Measurements from ENCODE around the gene NTRK2. TPM values are rescaled to one million over a fixed set of nuclear protein-coding genes. Genes with fewer than 3 reads are reported as not detected.

NTRK2 gene
- total RNA-seq, 1 donor from 2014 or later = 3.8 TPM

- no peak for DNase-seq
- Histone ChIP-seq H3K27ac (replicated peaks) (no peak overlapping the region), H3K4me3 (no peak overlapping the region), H3K9me3 (replicated peaks) (no peaks in the 10 kb centered on the region), H3K27me3 (ENCODE audit: low read depth) (no peaks in the 10 kb centered on the region), H3K4me1 (no peaks in the 10 kb centered on the region), H3K36me3 (no peaks in the 10 kb centered on the region)
- intact Hi-C loops (cut with micrococcal nuclease) = no loop called here
- no peak for TF ChIP-seq CTCF (IDR thresholded peaks at IDR 0.05; ENCODE audit: borderline replicate concordance)
Measured at GRCh38 chr9:84928419-84928818, 258.9 kb downstream of the NTRK2 start.

GRCh38 chr9:84929068-84929467 is 259.5 kb downstream of the NTRK2 start:
- H3K9me3 ChIP-seq (replicated peaks) = no peaks in the 10 kb centered on the region
- DNase-seq = no peak
- H3K27me3 ChIP-seq (ENCODE audit: low read depth) = no peaks in the 10 kb centered on the region
- no peaks in the 10 kb centered on the region for H3K4me1 ChIP-seq
- no peak overlapping the region for H3K27ac ChIP-seq (replicated peaks)
- H3K4me3 ChIP-seq = no peak overlapping the region
- TF ChIP-seq CTCF (IDR thresholded peaks at IDR 0.05; ENCODE audit: borderline replicate concordance) = no peak
- H3K36me3 ChIP-seq = no peaks in the 10 kb centered on the region
- intact Hi-C loops (cut with micrococcal nuclease) = no loop called here

GRCh38 chr9:84932915-84933527 is 263.5 kb downstream of the NTRK2 start:
- DNase-seq = no peak
- Histone ChIP-seq H3K4me3 (no peak overlapping the region), H3K27ac (replicated peaks) (no peak overlapping the region), H3K36me3 (no peaks in the 10 kb centered on the region), H3K9me3 (replicated peaks) (no peaks in the 10 kb centered on the region), H3K4me1 (no peaks in the 10 kb centered on the region), H3K27me3 (ENCODE audit: low read depth) (no peaks in the 10 kb centered on the region)
- intact Hi-C loops (cut with micrococcal nuclease) = no loop called here
- TF ChIP-seq CTCF (IDR thresholded peaks at IDR 0.05; ENCODE audit: borderline replicate concordance) = peak; percentile 20

GRCh38 chr9:84935528-84936117 is 266.1 kb downstream of the NTRK2 start:
- no peaks in the 10 kb centered on the region for H3K9me3 ChIP-seq (replicated peaks)
- no peak overlapping the region for H3K27ac ChIP-seq (replicated peaks)
- intact Hi-C loops (cut with micrococcal nuclease) = no loop called here
- TF ChIP-seq CTCF (IDR thresholded peaks at IDR 0.05; ENCODE audit: borderline replicate concordance) = no peak
- no peaks in the 10 kb centered on the region for H3K4me1 ChIP-seq
- DNase-seq = no peak
- H3K36me3 ChIP-seq = no peaks in the 10 kb centered on the region
- H3K27me3 ChIP-seq (ENCODE audit: low read depth) = no peaks in the 10 kb centered on the region
- H3K4me3 ChIP-seq = no peak overlapping the region

GRCh38 chr9:84937180-84937579 is 267.7 kb downstream of the NTRK2 start:
- intact Hi-C loops (cut with micrococcal nuclease) = no loop called here
- Histone ChIP-seq H3K9me3 (replicated peaks) (no peaks in the 10 kb centered on the region), H3K27me3 (ENCODE audit: low read depth) (no peaks in the 10 kb centered on the region), H3K4me3 (no peak overlapping the region), H3K27ac (replicated peaks) (no peak overlapping the region), H3K4me1 (no peaks in the 10 kb centered on the region), H3K36me3 (no peaks in the 10 kb centered on the region)
- TF ChIP-seq CTCF (IDR thresholded peaks at IDR 0.05; ENCODE audit: borderline replicate concordance) = no peak
- no peak for DNase-seq

Measured in left ventricle myocardium inferior (tissue), 1 donor.